Activated CD8-positive, alpha-beta memory T cell treated with anti-CD3 and anti-CD28 coated beads, Interleukin-2, amount 50 U/mL, for 24 hours (primary cell): ENCODE results near the gene PDX1.

ENCODE experiments used
- DNase-seq: peaks from one replicate; pipeline ENCODE4 v3.0.0-alpha.2; 2020; ENCODE audit errors: extremely low read depth

The PDX1 gene

GRCh38 chr13:27919934-27920676 is at the start of gene PDX1:
TSS of gene PDX1 (plus strand) at chr13:27920000. CDS start at chr13:27920139, 139 bp downstream.
- no peak for DNase-seq

- DNase-seq: no peak
Observed at GRCh38 chr13:27878274-27878673, 41.5 kb upstream of the PDX1 start.

GRCh38 chr13:27889471-27889870 is 30.3 kb upstream of the PDX1 start:
- no peak for DNase-seq

GRCh38 chr13:27896726-27897125 is 23.1 kb upstream of the PDX1 start:
- no peak for DNase-seq

- no peak for DNase-seq
Observed at GRCh38 chr13:27904719-27905118, 15.1 kb upstream of the PDX1 start.

DNA sequence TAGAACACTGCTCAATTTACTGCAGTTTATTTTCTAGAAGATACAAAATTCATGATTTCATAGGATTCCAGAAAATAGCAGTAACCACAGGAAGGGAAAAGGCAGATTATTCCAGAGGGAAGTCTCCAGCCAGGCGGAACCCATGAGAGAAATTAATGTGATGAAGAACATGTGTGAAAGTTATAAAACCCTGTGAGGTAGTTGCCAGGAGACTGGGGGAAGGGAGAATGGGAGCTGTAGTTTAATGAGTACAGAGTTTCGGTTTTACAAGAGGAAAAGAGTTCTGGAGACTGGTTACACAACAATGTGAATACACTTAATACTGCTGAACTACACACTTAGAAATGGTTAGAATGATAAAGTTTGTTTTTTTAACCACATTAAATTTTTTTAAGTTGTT is 14.2 kb upstream of the PDX1 start:
- DNase-seq: no peak

GRCh38 chr13:27907121-27907787 is 12.5 kb upstream of the PDX1 start:
- no peak for DNase-seq

DNA sequence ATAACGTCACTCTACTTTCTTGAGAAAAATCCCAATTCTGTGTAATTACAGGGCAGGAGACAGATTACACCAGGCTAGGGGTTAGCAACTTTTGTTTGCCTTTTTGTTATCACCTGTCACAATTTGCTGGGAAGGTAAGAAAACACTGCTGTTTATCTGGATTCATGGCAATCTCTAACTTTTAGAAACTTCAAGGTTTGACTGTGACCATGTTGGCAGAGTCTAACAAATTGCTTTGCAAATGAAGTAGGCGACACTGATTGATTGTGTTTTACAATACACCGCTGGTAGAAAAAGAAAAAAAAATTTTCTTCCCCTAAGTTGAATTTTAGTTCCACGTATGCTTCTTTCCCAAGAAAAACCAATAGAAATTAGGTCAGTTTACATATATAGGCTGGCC is 10.4 kb upstream of the PDX1 start:
- DNase-seq: no peak

DNA sequence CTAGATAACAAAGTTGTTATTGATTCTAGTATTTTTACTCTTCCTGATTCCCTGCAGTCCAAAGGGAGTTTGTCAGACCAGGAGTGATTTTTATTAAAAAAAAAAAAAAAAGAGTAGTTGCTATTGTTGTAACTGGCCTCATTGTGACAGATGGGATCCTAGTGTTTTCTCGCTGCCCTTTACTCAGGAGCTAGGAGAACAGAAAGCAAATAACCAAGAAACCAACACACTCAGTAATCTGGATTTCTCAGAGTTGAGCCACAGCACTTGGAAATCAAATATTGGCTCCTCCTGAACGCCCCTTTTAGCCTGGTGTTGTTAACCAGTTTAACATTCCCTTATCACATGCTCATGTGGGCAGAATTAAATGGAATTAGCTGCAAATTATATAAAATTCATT is 8.3 kb upstream of the PDX1 start:
- no peak for DNase-seq

- DNase-seq: no peak
Observed at GRCh38 chr13:27913160-27913559, 6.6 kb upstream of the PDX1 start.

- DNase-seq: no peak
Observed at GRCh38 chr13:27915301-27916207, 4.2 kb upstream of the PDX1 start.

DNA sequence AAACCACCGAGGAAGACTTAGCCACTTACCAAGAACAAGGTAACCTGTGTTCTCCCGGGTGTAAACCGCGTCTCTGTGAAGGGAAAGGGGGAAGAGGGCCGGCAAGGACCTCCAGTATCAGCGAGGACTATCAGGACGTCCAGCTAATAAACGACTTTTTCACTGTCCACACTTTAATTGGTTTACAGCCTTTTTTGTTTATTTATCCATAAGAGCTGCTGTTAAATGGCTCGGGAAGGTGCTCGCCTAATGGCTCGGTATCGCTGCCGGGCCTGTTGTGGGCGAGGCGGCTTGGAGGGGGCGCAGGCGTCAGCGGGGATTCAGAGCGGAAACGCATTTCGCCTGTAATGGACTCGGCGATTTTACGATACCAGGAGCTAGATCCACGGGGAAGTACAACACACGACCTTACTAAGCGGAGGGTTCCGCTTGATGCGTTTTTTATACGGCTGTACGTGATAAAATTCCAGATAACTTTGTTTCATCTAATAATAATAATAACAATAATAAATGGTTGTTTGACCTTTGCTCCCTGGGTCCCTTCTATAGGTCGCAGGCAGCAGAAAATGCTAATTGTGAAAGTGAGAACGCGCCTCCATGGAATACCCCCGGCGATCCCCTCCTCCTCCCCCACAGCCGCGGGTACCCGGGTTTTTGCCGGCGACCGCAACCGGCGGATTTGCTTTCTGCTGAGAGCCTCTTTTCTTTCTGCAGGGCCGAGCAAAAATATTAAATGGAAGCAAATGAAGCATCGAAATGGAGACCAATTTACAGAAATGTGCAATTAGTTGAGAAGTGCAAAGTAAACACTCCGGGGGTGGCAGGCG is 2.5 kb upstream of the PDX1 start:
- no peak for DNase-seq

- no peak for DNase-seq
Observed at GRCh38 chr13:27918041-27918917, 1.5 kb upstream of the PDX1 start.

GRCh38 chr13:27918918-27919658 is 712 bp upstream of the PDX1 start:
- no peak for DNase-seq

GRCh38 chr13:27919659-27919933 is 204 bp upstream of the PDX1 start:
- DNase-seq: no peak

DNA sequence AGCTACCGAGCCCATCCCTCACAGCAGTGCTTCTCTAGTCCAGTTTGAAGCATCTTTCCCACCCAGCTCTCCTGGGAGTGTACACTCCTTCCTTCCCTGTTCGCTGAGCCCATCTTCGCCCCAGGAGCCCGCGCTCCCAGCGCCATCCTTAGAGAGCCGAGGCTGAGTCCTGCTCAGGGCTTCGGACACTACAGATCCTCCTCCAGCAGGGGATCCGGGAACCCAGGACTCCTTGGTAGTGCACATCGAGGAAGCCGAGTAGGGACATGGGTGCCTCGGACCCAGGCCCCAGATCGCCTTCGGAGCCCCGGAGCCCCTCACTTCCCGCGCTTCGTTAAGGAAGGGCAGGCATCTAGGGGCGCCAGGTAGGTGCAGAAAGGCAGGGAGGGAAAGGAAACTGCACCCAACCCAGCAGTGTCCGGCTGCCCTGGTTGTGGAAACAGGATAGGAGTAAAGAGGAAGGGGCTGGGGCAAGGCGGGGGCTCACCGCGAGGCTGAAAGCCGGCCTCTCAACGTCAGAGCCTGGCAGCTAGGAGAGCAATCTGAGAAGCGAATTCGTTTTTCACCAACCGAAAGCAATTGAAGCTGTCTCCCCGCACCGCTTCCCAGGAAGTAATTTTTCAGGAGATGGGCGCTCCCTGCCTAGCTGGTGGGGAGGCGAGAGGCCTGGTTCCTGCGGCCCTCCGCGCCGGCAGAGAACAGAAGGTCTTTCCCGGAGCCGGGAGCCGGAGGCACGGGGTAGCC is 1.0 kb downstream of the PDX1 start:
- DNase-seq: no peak

DNA sequence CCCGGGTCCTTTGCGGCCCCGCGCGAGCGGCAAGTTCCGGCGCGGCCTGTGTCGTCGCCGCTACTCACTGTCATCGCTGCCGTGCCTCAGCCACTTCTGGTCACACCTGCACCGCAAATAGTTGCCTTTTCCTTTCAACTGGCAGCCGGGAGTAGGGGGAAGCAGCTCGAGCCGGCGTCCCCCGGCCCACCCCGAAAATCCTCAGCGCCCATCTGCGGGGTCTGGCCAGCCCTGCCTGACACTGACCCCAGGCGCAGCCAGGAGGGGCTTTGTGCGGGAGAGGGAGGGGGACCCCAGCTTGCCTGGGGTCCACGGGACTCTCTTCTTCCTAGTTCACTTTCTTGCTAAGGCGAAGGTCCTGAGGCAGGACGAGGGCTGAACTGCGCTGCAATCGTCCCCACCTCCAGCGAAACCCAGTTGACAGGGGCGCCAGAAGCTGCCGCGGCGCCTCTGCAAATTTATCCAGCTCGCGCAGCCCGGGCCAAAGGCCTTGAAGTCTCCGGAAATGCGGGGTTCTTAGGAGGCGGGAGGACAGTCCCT is 1.7 kb downstream of the PDX1 start:
- DNase-seq: no peak

- no peak for DNase-seq
Observed at GRCh38 chr13:27921961-27922882, 2.4 kb downstream of the PDX1 start.
